SK-N-SH (cell line): ENCODE measurements around the gene PRSS8. TPM values are rescaled to one million over a fixed set of nuclear protein-coding genes. Genes with fewer than 3 reads are reported as not detected.

Source experiments
- CTCF ChIA-PET: fragments of 300-600, 350-600 bp; formaldehyde crosslinking; extraction: SDS; loops from one replicate; lab custom pipeline; 2021; lab: Yijun Ruan, JAX
- POLR2A ChIA-PET: fragments of 350-600 bp; sonication (Branson Sonifier 250); formaldehyde crosslinking; extraction: SDS; loops from one replicate; lab custom pipeline; 2020; ENCODE audit warnings: antibody characterized with exemption, inconsistent platforms; lab: Yijun Ruan, JAX
- DNase-seq: peaks from one replicate; pipeline ENCODE4 v3.0.0; 2012
- H2AFZ ChIP-seq: fragments of 200-600 bp; sonication (generic); 2 replicates; pipeline ENCODE4 v1.8.1; 2016; ENCODE audit warnings: antibody characterized with exemption, mild to moderate bottlenecking, low read depth
- H3F3A ChIP-seq: fragments of 200-600 bp; sonication (generic); replicated peaks from 2 replicates; pipeline ENCODE3; 2016; ENCODE audit warnings: antibody characterized with exemption, mild to moderate bottlenecking; ENCODE audit not compliant: insufficient read depth
- H3K27ac ChIP-seq, 2 experiments: fragments of 200-500 bp in 1 of 2; fragments of 200-600 bp in 1 of 2; sonication (Bioruptor generic) in 1 of 2; sonication (generic), shearing (Covaris generic) in 1 of 2; 2 replicates each; pipeline versions ENCODE4 v1.5.1 to v1.6.1; 2014 to 2016; ENCODE audit warnings: low read depth in 2 of 2, inconsistent platforms in 1 of 2, low read length in 1 of 2, mild to moderate bottlenecking in 1 of 2, mixed read lengths in 1 of 2
- H3K27me3 ChIP-seq: fragments of 200-600 bp; sonication (generic), shearing (Covaris generic); 2 replicates; pipeline ENCODE4 v1.6.1; 2016; ENCODE audit warnings: mixed run types; ENCODE audit not compliant: insufficient read depth
- H3K36me3 ChIP-seq, 2 experiments: fragments of 200-500 bp in 1 of 2; fragments of 200-600 bp in 1 of 2; sonication (Bioruptor generic) in 1 of 2; sonication (generic) in 1 of 2; replicated peaks in 1 of 2; 2 replicates each; pipeline versions ENCODE3 to v1.5.1; 2014 to 2016; ENCODE audit warnings: low read length in 1 of 2, mild to moderate bottlenecking in 1 of 2; ENCODE audit not compliant: insufficient read depth in 2 of 2, control insufficient read depth in 1 of 2
- H3K4me1 ChIP-seq, 2 experiments: fragments of 200-500 bp in 1 of 2; fragments of 200-600 bp in 1 of 2; sonication (Bioruptor generic) in 1 of 2; sonication (generic), shearing (Covaris generic) in 1 of 2; 2 replicates each; pipeline versions ENCODE4 v1.5.1 to v1.6.1; 2014 to 2016; ENCODE audit warnings: low read depth in 1 of 2, low read length in 1 of 2, mixed run types in 1 of 2; ENCODE audit not compliant: insufficient read depth in 2 of 2, control insufficient read depth in 1 of 2
- H3K4me2 ChIP-seq: fragments of 200-600 bp; sonication (generic), shearing (Covaris generic); 2 replicates; pipeline ENCODE4 v1.6.1; 2017; ENCODE audit warnings: mixed run types
- H3K4me3 ChIP-seq, 2 experiments: fragments of 200-500 bp in 1 of 2; fragments of 200-600 bp in 1 of 2; sonication (Bioruptor generic) in 1 of 2; sonication (generic), shearing (Covaris generic) in 1 of 2; 2 replicates each; pipeline versions ENCODE4 v1.5.1 to v1.8.1; 2014 to 2016; ENCODE audit warnings: low read depth in 2 of 2, inconsistent platforms in 1 of 2, low read length in 1 of 2, mild to moderate bottlenecking in 1 of 2, mixed read lengths in 1 of 2, moderate library complexity in 1 of 2
- H3K79me2 ChIP-seq: fragments of 200-600 bp; sonication (generic); 2 replicates; pipeline ENCODE4 v1.8.1; 2017; ENCODE audit warnings: mild to moderate bottlenecking; ENCODE audit not compliant: insufficient read depth
- H3K9ac ChIP-seq: fragments of 200-600 bp; sonication (generic); 2 replicates; pipeline ENCODE4 v1.6.1; 2017; ENCODE audit warnings: mixed run types
- H3K9me2 ChIP-seq: fragments of 200-600 bp; sonication (generic); 2 replicates; pipeline ENCODE4 v1.6.1; 2017; ENCODE audit warnings: mixed run types
- H3K9me3 ChIP-seq: fragments of 200-600 bp; sonication (generic); 2 replicates; pipeline ENCODE4 v1.6.1; 2017; ENCODE audit warnings: mixed run types, mild to moderate bottlenecking, moderate library complexity
- H4K20me1 ChIP-seq: fragments of 200-600 bp; sonication (generic); 2 replicates; pipeline ENCODE4 v1.6.1; 2017; ENCODE audit warnings: mild to moderate bottlenecking, mixed run types; ENCODE audit not compliant: insufficient read depth
- EZH2phosphoT487 ChIP-seq: fragments of 200-600 bp; sonication (generic); IDR thresholded peaks from 2 replicates; pipeline ENCODE4 v1.6.1; 2017; ENCODE audit warnings: low read depth, mixed run types, mild to moderate bottlenecking, antibody characterized with exemption, moderate library complexity, borderline replicate concordance
- FOXJ3 ChIP-seq: sonication (generic); formaldehyde crosslinking; IDR thresholded peaks from 2 replicates; pipeline ENCODE4 v1.5.1; 2020; ENCODE audit warnings: mild to moderate bottlenecking, missing genetic modification reagents
- FOXM1 ChIP-seq: IDR thresholded peaks from 2 replicates; pipeline ENCODE4 v1.4.0; 2012; ENCODE audit warnings: low read depth, mild to moderate bottlenecking
- GABPA ChIP-seq: IDR thresholded peaks from 2 replicates; pipeline ENCODE4 v1.4.0; 2012; ENCODE audit warnings: low read depth, mild to moderate bottlenecking
- GATA2 ChIP-seq: sonication (generic); formaldehyde crosslinking; IDR thresholded peaks from 2 replicates; pipeline ENCODE4 v1.5.0; 2020; ENCODE audit warnings: mild to moderate bottlenecking, missing genetic modification reagents
- MEF2A ChIP-seq: IDR thresholded peaks from 2 replicates; pipeline ENCODE4 v1.4.0; 2012; ENCODE audit warnings: low read depth, borderline replicate concordance
- NFIC ChIP-seq: IDR thresholded peaks from 2 replicates; pipeline ENCODE4 v1.4.0; 2012; ENCODE audit warnings: borderline replicate concordance
- POLR2AphosphoS5 ChIP-seq: IDR thresholded peaks from 2 replicates; pipeline ENCODE4 v1.6.1; 2012; ENCODE audit warnings: low read depth, low read length
- RAD21 ChIP-seq: IDR thresholded peaks from 2 replicates; pipeline ENCODE4 v1.6.1; 2012; ENCODE audit warnings: mild to moderate bottlenecking, low read length
- RXRA ChIP-seq: IDR thresholded peaks from 2 replicates; pipeline ENCODE4 v1.4.0; 2012; ENCODE audit warnings: low read depth, mild to moderate bottlenecking, borderline replicate concordance
- TAF1 ChIP-seq: IDR thresholded peaks from 2 replicates; pipeline ENCODE4 v1.6.1; 2012; ENCODE audit warnings: low read depth, mild to moderate bottlenecking, low read length, moderate library complexity, borderline replicate concordance
- TCF12 ChIP-seq: IDR thresholded peaks from 2 replicates; pipeline ENCODE4 v1.4.0; 2012
- WGBS: methylation state at CpG from one replicate; pipeline ENCODE4 v1.1.6; 2017; ENCODE audit warnings: low lambda C conversion rate; 5-methylcytosine and 5-hydroxymethylcytosine counted together
- polyA plus RNA-seq, 3 experiments: library from polyadenylated mRNA; depleted of rRNA; stranded (reverse); fragments of >200 nt; gene quantifications; 2 replicates each; pipeline ENCODE4 v1.2.3, GENCODE V29; 2012
- TF ChIP-seq, protein P1 (sequence below): IDR thresholded peaks from 2 replicates; pipeline ENCODE4 v1.6.1; 2012; ENCODE audit warnings: mild to moderate bottlenecking, low read depth, low read length, moderate library complexity
- TF ChIP-seq, protein P2 (sequence below): IDR thresholded peaks from 2 replicates; pipeline ENCODE4 v1.4.0; 2012; ENCODE audit warnings: low read depth, borderline replicate concordance
- TF ChIP-seq, protein P3 (sequence below): fragments of 150-350 bp; IDR thresholded peaks from 2 replicates; pipeline ENCODE4 v1.6.1; 2016; ENCODE audit warnings: mild to moderate bottlenecking, low read depth, low read length
- TF ChIP-seq, protein P4 (sequence below): IDR thresholded peaks from 2 replicates; pipeline ENCODE4 v1.4.0; 2012; ENCODE audit warnings: low read depth
- TF ChIP-seq, protein P5 (sequence below): IDR thresholded peaks from 2 replicates; pipeline ENCODE4 v1.4.0; 2012; ENCODE audit warnings: low read depth, borderline replicate concordance

The PRSS8 gene
- polyA plus RNA-seq, 1 of the 3 experiments (the other 2 are of a cell fraction) = 0.07 TPM

DNA sequence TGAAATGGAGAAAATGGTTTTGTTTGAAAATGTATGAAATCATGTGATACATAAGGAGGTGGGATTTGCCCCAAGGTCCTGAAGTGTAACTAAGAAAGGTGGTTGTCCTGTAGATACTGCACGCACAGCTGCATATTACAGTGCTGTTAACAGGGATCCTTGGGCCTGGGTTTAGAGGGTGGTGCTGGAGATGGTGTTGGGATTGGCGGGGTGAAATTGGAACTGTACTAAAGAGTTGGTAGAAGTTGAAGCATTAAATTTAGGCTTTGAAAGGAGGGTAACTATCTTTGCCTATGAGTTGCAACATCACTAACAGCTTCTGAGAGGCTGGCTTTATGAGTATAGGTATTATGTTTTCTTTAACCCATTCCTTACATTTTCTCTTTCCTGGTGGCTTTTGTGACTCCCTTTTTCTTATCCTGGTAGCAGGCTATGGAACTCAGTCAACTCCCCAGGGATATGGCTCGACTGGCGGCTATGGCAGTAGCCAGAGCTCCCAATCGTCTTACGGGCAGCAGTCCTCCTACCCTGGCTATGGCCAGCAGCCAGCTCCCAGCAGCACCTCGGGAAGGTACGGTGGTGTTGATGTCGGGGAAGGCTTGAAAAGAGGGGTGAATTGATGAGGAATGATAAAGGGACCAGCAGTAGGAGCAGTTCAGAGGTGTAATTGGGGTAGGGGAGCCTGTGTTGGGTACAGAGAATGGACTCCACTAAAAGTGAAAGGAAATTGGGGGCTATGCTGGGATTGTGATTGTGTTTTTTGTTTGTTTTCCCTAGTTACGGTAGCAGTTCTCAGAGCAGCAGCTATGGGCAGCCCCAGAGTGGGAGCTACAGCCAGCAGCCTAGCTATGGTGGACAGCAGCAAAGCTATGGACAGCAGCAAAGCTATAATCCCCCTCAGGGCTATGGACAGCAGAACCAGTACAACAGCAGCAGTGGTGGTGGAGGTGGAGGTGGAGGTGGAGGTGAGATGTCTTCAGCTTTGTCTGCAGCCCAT, 48.2 kb upstream of the PRSS8 start (continued):
- TF ChIP-seq, protein P1, sequence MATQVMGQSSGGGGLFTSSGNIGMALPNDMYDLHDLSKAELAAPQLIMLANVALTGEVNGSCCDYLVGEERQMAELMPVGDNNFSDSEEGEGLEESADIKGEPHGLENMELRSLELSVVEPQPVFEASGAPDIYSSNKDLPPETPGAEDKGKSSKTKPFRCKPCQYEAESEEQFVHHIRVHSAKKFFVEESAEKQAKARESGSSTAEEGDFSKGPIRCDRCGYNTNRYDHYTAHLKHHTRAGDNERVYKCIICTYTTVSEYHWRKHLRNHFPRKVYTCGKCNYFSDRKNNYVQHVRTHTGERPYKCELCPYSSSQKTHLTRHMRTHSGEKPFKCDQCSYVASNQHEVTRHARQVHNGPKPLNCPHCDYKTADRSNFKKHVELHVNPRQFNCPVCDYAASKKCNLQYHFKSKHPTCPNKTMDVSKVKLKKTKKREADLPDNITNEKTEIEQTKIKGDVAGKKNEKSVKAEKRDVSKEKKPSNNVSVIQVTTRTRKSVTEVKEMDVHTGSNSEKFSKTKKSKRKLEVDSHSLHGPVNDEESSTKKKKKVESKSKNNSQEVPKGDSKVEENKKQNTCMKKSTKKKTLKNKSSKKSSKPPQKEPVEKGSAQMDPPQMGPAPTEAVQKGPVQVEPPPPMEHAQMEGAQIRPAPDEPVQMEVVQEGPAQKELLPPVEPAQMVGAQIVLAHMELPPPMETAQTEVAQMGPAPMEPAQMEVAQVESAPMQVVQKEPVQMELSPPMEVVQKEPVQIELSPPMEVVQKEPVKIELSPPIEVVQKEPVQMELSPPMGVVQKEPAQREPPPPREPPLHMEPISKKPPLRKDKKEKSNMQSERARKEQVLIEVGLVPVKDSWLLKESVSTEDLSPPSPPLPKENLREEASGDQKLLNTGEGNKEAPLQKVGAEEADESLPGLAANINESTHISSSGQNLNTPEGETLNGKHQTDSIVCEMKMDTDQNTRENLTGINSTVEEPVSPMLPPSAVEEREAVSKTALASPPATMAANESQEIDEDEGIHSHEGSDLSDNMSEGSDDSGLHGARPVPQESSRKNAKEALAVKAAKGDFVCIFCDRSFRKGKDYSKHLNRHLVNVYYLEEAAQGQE = no peak
- TF ChIP-seq TCF12 (no peak), RXRA (no peak), FOXM1 (no peak), GABPA (no peak), TAF1 (no peak)
- TF ChIP-seq, protein P2, sequence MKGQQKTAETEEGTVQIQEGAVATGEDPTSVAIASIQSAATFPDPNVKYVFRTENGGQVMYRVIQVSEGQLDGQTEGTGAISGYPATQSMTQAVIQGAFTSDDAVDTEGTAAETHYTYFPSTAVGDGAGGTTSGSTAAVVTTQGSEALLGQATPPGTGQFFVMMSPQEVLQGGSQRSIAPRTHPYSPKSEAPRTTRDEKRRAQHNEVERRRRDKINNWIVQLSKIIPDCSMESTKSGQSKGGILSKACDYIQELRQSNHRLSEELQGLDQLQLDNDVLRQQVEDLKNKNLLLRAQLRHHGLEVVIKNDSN = no peak
- TF ChIP-seq, protein P3, sequence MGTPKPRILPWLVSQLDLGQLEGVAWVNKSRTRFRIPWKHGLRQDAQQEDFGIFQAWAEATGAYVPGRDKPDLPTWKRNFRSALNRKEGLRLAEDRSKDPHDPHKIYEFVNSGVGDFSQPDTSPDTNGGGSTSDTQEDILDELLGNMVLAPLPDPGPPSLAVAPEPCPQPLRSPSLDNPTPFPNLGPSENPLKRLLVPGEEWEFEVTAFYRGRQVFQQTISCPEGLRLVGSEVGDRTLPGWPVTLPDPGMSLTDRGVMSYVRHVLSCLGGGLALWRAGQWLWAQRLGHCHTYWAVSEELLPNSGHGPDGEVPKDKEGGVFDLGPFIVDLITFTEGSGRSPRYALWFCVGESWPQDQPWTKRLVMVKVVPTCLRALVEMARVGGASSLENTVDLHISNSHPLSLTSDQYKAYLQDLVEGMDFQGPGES = no peak

DNA sequence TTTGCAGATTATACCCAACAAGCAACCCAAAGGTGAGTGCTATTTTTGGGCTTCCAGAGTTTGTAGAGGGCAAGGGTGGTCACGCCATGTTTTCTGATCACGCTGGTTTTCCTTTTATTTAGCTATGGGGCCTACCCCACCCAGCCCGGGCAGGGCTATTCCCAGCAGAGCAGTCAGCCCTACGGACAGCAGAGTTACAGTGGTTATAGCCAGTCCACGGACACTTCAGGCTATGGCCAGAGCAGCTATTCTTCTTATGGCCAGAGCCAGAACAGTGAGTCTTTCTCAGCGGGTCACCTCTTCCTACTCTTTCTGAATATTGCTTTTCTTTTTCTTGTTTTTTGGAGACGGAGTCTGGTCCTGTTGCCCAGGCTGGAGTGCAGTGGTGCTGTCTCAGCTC, 46.9 kb upstream of the PRSS8 start:
- no peaks in the 10 kb centered on the region for H3K27me3 ChIP-seq
- ChIA-PET POLR2A (interaction anchor here (1.0 to 1.7 kb wide), 3 partner anchors 16 to 531 kb away, joined by 3 to 5 read pairs (median 4); a partner anchor contains a TSS), CTCF (interaction anchor here (1.3 to 1.7 kb wide), 2 partner anchors 25 to 197 kb away, joined by 3 read pairs; partner anchors contain the start of gene HSD3B7)
- H3K4me2 ChIP-seq = peak overlapping the region; percentile 92
- no peaks in the 10 kb centered on the region for H3K9me2 ChIP-seq
- peaks cover 9 to 15% of the 10 kb centered on the region in 2 experiments; a peak in 2 of 4 replicates for H3K4me1 ChIP-seq
- peak overlapping the region; percentile 77 to 99; a peak in 3 of 4 replicates for H3K4me3 ChIP-seq
- peaks cover 23% of the 10 kb centered on the region for H3F3A ChIP-seq
- H4K20me1 ChIP-seq = peaks cover 69% of the 10 kb centered on the region
- H3K27ac ChIP-seq = no peak overlapping the region
- peak overlapping the region; percentile 100; the same call in 1 of the 2 replicates for H3K9ac ChIP-seq
- H2AFZ ChIP-seq = no peak overlapping the region
- H3K9me3 ChIP-seq = no peaks in the 10 kb centered on the region
- no peak for DNase-seq
- H3K36me3 ChIP-seq = peaks cover 44 to 66% of the 10 kb centered on the region in 2 experiments
- peaks cover 81% of the 10 kb centered on the region for H3K79me2 ChIP-seq
- 17% methylated on average over 7 of the region's 7 CpGs for WGBS
- TF ChIP-seq MEF2A (no peak), POLR2AphosphoS5 (no peak), GATA2 (no peak), NFIC (no peak), RXRA (no peak), EZH2phosphoT487 (no peak), FOXJ3 (CRISPR knock-in tag) (no peak), RAD21 (no peak)
- TF ChIP-seq, protein P4, sequence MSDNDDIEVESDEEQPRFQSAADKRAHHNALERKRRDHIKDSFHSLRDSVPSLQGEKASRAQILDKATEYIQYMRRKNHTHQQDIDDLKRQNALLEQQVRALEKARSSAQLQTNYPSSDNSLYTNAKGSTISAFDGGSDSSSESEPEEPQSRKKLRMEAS = no peak
- TF ChIP-seq, protein P1 = no peak
- TF ChIP-seq, protein P5, sequence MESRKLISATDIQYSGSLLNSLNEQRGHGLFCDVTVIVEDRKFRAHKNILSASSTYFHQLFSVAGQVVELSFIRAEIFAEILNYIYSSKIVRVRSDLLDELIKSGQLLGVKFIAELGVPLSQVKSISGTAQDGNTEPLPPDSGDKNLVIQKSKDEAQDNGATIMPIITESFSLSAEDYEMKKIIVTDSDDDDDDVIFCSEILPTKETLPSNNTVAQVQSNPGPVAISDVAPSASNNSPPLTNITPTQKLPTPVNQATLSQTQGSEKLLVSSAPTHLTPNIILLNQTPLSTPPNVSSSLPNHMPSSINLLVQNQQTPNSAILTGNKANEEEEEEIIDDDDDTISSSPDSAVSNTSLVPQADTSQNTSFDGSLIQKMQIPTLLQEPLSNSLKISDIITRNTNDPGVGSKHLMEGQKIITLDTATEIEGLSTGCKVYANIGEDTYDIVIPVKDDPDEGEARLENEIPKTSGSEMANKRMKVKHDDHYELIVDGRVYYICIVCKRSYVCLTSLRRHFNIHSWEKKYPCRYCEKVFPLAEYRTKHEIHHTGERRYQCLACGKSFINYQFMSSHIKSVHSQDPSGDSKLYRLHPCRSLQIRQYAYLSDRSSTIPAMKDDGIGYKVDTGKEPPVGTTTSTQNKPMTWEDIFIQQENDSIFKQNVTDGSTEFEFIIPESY = no peak
